IPS DF 4.7 (cell line): ENCODE data around the gene C9orf153.
"Not testable (repeated sequence)": the region's sequence is repeated elsewhere in the genome, so short reads cannot be mapped to it uniquely, and the experiment has no call there.

Source experiments
- DNase-seq: peaks from one replicate; pipeline ENCODE4 v3.0.0-alpha.2; 2013; ENCODE audit warnings: low spot score; ENCODE audit errors: extremely low read depth

C9orf153 gene

GRCh38 chr9:86193088-86193487 lies 66.4 kb downstream of the C9orf153 start:
- DNase-seq: no peak

GRCh38 chr9:86190700-86191099 lies 68.8 kb downstream of the C9orf153 start:
- DNase-seq: not testable (repeated sequence)

GRCh38 chr9:86187121-86187520 lies 72.3 kb downstream of the C9orf153 start:
- no peak for DNase-seq

- no peak for DNase-seq
Observed at GRCh38 chr9:86186696-86187095, 72.8 kb downstream of the C9orf153 start.

- DNase-seq: no peak
Observed at GRCh38 chr9:86185872-86186271, 73.6 kb downstream of the C9orf153 start.

- DNase-seq: no peak
Observed at GRCh38 chr9:86184138-86184524, 75.3 kb downstream of the C9orf153 start.

GRCh38 chr9:86183229-86184137 lies 76.0 kb downstream of the C9orf153 start:
- no peak for DNase-seq

- no peak for DNase-seq
Observed at GRCh38 chr9:86181379-86182315, 77.8 kb downstream of the C9orf153 start.

GRCh38 chr9:86178503-86178902 lies 81.0 kb downstream of the C9orf153 start:
- DNase-seq: no peak

- no peak for DNase-seq
Observed at GRCh38 chr9:86177995-86178394, 81.5 kb downstream of the C9orf153 start.

GRCh38 chr9:86176468-86176867 lies 83.0 kb downstream of the C9orf153 start:
- DNase-seq: no peak

- DNase-seq: no peak
Observed at GRCh38 chr9:86175743-86176456, 83.6 kb downstream of the C9orf153 start.

GRCh38 chr9:86175223-86175622 lies 84.2 kb downstream of the C9orf153 start:
- DNase-seq: no peak
